Suppressor macrophage treated with lipopolysaccharide for 1 hour (primary cell): ENCODE measurements around the gene WNT2.

ENCODE experiments used
- DNase-seq, 3 donors: peaks; one replicate each; pipeline ENCODE4 v3.0.0-alpha.2; 2020 to 2022

The WNT2 gene

GRCh38 chr7:117322741-117323304 is at the start of gene WNT2:
TSS of gene WNT2 (minus strand) at chr7:117323058. CDS start at chr7:117322989, 69 bp downstream.
- no peak for DNase-seq

- no peak for DNase-seq
Observed at GRCh38 chr7:117372073-117372472, 49.2 kb upstream of the WNT2 start.

- DNase-seq: no peak
Observed at GRCh38 chr7:117364339-117365080, 41.7 kb upstream of the WNT2 start.

- no peak for DNase-seq
Observed at GRCh38 chr7:117362294-117362888, 39.5 kb upstream of the WNT2 start.

GRCh38 chr7:117350027-117350426 is 27.2 kb upstream of the WNT2 start:
- no peak for DNase-seq

GRCh38 chr7:117349570-117349969 is 26.7 kb upstream of the WNT2 start:
- DNase-seq: no peak

- DNase-seq: no peak
Observed at GRCh38 chr7:117347962-117348672, 25.3 kb upstream of the WNT2 start.

- DNase-seq: no peak
Observed at GRCh38 chr7:117347480-117347879, 24.6 kb upstream of the WNT2 start.

GRCh38 chr7:117346161-117346560 is 23.3 kb upstream of the WNT2 start:
- DNase-seq: no peak

GRCh38 chr7:117338020-117338419 is 15.2 kb upstream of the WNT2 start:
- no peak for DNase-seq

- no peak for DNase-seq
Observed at GRCh38 chr7:117333168-117333567, 10.3 kb upstream of the WNT2 start.

GRCh38 chr7:117332031-117332430 is 9.2 kb upstream of the WNT2 start:
- DNase-seq: no peak

- no peak for DNase-seq
Observed at GRCh38 chr7:117325836-117326235, 3.0 kb upstream of the WNT2 start.

GRCh38 chr7:117324960-117325359 is 2.1 kb upstream of the WNT2 start:
- no peak for DNase-seq

- no peak for DNase-seq
Observed at GRCh38 chr7:117323851-117324711, 1.2 kb upstream of the WNT2 start.

- DNase-seq: no peak
Observed at GRCh38 chr7:117323305-117323850, 520 bp upstream of the WNT2 start.

- no peak for DNase-seq
Observed at GRCh38 chr7:117320523-117320922, 2.3 kb downstream of the WNT2 start.

- no peak for DNase-seq
Observed at GRCh38 chr7:117319181-117319580, 3.7 kb downstream of the WNT2 start.

GRCh38 chr7:117313582-117313981 is 9.3 kb downstream of the WNT2 start:
- no peak for DNase-seq

GRCh38 chr7:117312593-117313580 is 10.0 kb downstream of the WNT2 start:
- DNase-seq: no peak

- no peak for DNase-seq
Observed at GRCh38 chr7:117308891-117309290, 14.0 kb downstream of the WNT2 start.
